Dendritic cell treated with granulocyte-macrophage colony-stimulating factor and Interleukin-4, amounts not matched to agents 40 ng/mL and 50 ng/mL, for 4 days (primary cell): ENCODE data around the gene NTPCR.
"Not testable (repeated sequence)": the region's sequence is repeated elsewhere in the genome, so short reads cannot be mapped to it uniquely, and the experiment has no call there.

Experiments
- H3K27ac Mint-ChIP-seq: one replicate; pipeline ENCODE4 v1.8.0; 2022; ENCODE audit warnings: mild to moderate bottlenecking, mixed read lengths
- H3K27me3 Mint-ChIP-seq: one replicate; pipeline ENCODE4 v1.8.0; 2022; ENCODE audit warnings: mild to moderate bottlenecking, mixed read lengths
- H3K36me3 Mint-ChIP-seq: one replicate; pipeline ENCODE4 v1.8.0; 2022; ENCODE audit warnings: low read depth, mixed read lengths
- H3K4me1 Mint-ChIP-seq: one replicate; pipeline ENCODE4 v1.8.0; 2022; ENCODE audit warnings: low read depth, mixed read lengths
- H3K4me3 Mint-ChIP-seq: one replicate; pipeline ENCODE4 v1.8.0; 2022; ENCODE audit warnings: mild to moderate bottlenecking, moderate library complexity, mixed read lengths
- H3K9me3 Mint-ChIP-seq: one replicate; pipeline ENCODE4 v1.8.0; 2022; ENCODE audit warnings: mixed read lengths
- intact Hi-C: fragments of 100-400 bp; cut with micrococcal nuclease; formaldehyde crosslinking; loops from one replicate; pipeline ENCODE4 v1.15.0; 2022

NTPCR gene

GRCh38 chr1:232915212-232915611 is 35.2 kb upstream of the NTPCR start:
- H3K9me3 Mint-ChIP-seq = no peaks in the 10 kb centered on the region
- H3K4me3 Mint-ChIP-seq = no peak overlapping the region
- H3K36me3 Mint-ChIP-seq = no peaks in the 10 kb centered on the region
- no peaks in the 10 kb centered on the region for H3K4me1 Mint-ChIP-seq
- intact Hi-C loops = no loop called here
- no peak overlapping the region for H3K27ac Mint-ChIP-seq
- H3K27me3 Mint-ChIP-seq = no peaks in the 10 kb centered on the region

GRCh38 chr1:232917053-232917452 is 33.4 kb upstream of the NTPCR start:
- intact Hi-C loops = no loop called here
- Mint-ChIP-seq H3K27me3 (no peaks in the 10 kb centered on the region), H3K4me3 (no peak overlapping the region), H3K4me1 (no peaks in the 10 kb centered on the region), H3K27ac (no peak overlapping the region), H3K9me3 (no peaks in the 10 kb centered on the region), H3K36me3 (no peaks in the 10 kb centered on the region)

- Mint-ChIP-seq H3K4me1 (no peaks in the 10 kb centered on the region), H3K27me3 (no peaks in the 10 kb centered on the region), H3K27ac (no peak overlapping the region), H3K4me3 (no peak overlapping the region), H3K36me3 (no peaks in the 10 kb centered on the region), H3K9me3 (peaks cover 16% of the 10 kb centered on the region)
- intact Hi-C loops = no loop called here
Observed at GRCh38 chr1:232921381-232921780, 29.0 kb upstream of the NTPCR start.

- no peaks in the 10 kb centered on the region for H3K27me3 Mint-ChIP-seq
- no peak overlapping the region for H3K27ac Mint-ChIP-seq
- H3K36me3 Mint-ChIP-seq = no peaks in the 10 kb centered on the region
- no peaks in the 10 kb centered on the region for H3K4me1 Mint-ChIP-seq
- no peak overlapping the region for H3K4me3 Mint-ChIP-seq
- H3K9me3 Mint-ChIP-seq = peaks cover 16% of the 10 kb centered on the region
- intact Hi-C loops = no loop called here
Observed at GRCh38 chr1:232922485-232922884, 27.9 kb upstream of the NTPCR start.

- peaks cover 16% of the 10 kb centered on the region for H3K9me3 Mint-ChIP-seq
- H3K27ac Mint-ChIP-seq = no peak overlapping the region
- no peaks in the 10 kb centered on the region for H3K36me3 Mint-ChIP-seq
- H3K4me3 Mint-ChIP-seq = no peak overlapping the region
- H3K4me1 Mint-ChIP-seq = no peaks in the 10 kb centered on the region
- intact Hi-C loops = no loop called here
- H3K27me3 Mint-ChIP-seq = no peaks in the 10 kb centered on the region
Observed at GRCh38 chr1:232923739-232924386, 26.5 kb upstream of the NTPCR start.

- Mint-ChIP-seq H3K36me3 (no peaks in the 10 kb centered on the region), H3K27me3 (no peaks in the 10 kb centered on the region), H3K27ac (no peak overlapping the region), H3K4me3 (no peak overlapping the region), H3K4me1 (no peaks in the 10 kb centered on the region), H3K9me3 (peaks cover 16% of the 10 kb centered on the region)
- intact Hi-C loops = no loop called here
Observed at GRCh38 chr1:232924874-232925273, 25.5 kb upstream of the NTPCR start.

GRCh38 chr1:232925421-232926220 is 24.8 kb upstream of the NTPCR start:
- Mint-ChIP-seq H3K4me3 (no peak overlapping the region), H3K36me3 (no peaks in the 10 kb centered on the region), H3K4me1 (no peaks in the 10 kb centered on the region), H3K27me3 (no peaks in the 10 kb centered on the region), H3K9me3 (peaks cover 16% of the 10 kb centered on the region), H3K27ac (no peak overlapping the region)
- intact Hi-C loops = no loop called here

GRCh38 chr1:232927166-232927565 is 23.2 kb upstream of the NTPCR start:
- H3K36me3 Mint-ChIP-seq, intact Hi-C loops, H3K27ac Mint-ChIP-seq, H3K27me3 Mint-ChIP-seq, H3K4me1 Mint-ChIP-seq, H3K4me3 Mint-ChIP-seq: not testable (repeated sequence)
- H3K9me3 Mint-ChIP-seq = peaks cover 16% of the 10 kb centered on the region

GRCh38 chr1:232927830-232928505 is 22.4 kb upstream of the NTPCR start:
- Mint-ChIP-seq H3K4me3 (no peak overlapping the region), H3K36me3 (no peaks in the 10 kb centered on the region), H3K27me3 (no peaks in the 10 kb centered on the region), H3K27ac (no peak overlapping the region), H3K9me3 (peaks cover 12% of the 10 kb centered on the region), H3K4me1 (no peaks in the 10 kb centered on the region)
- intact Hi-C loops = no loop called here

- intact Hi-C loops = no loop called here
- Mint-ChIP-seq H3K27me3 (no peaks in the 10 kb centered on the region), H3K36me3 (no peaks in the 10 kb centered on the region), H3K4me1 (peaks cover 14% of the 10 kb centered on the region), H3K27ac (no peak overlapping the region), H3K4me3 (no peak overlapping the region), H3K9me3 (no peaks in the 10 kb centered on the region)
Observed at GRCh38 chr1:232932486-232933425, 17.7 kb upstream of the NTPCR start.

- intact Hi-C loops = no loop called here
- Mint-ChIP-seq H3K4me3 (no peak overlapping the region), H3K27me3 (no peaks in the 10 kb centered on the region), H3K9me3 (no peaks in the 10 kb centered on the region), H3K27ac (no peak overlapping the region), H3K4me1 (peaks cover 20% of the 10 kb centered on the region), H3K36me3 (no peaks in the 10 kb centered on the region)
Observed at GRCh38 chr1:232936941-232937340, 13.5 kb upstream of the NTPCR start.

GRCh38 chr1:232937741-232938375 is 12.6 kb upstream of the NTPCR start:
- intact Hi-C loops = no loop called here
- Mint-ChIP-seq H3K27ac (no peak overlapping the region), H3K36me3 (no peaks in the 10 kb centered on the region)

GRCh38 chr1:232938926-232939325 is 11.5 kb upstream of the NTPCR start:
- intact Hi-C loops = no loop called here
- Mint-ChIP-seq H3K4me3 (no peak overlapping the region), H3K36me3 (no peaks in the 10 kb centered on the region), H3K4me1 (peaks cover 20% of the 10 kb centered on the region), H3K9me3 (no peaks in the 10 kb centered on the region), H3K27ac (no peak overlapping the region), H3K27me3 (no peaks in the 10 kb centered on the region)

More at GRCh38 chr1:232937741-232938375, 12.6 kb upstream of the NTPCR start:
- Mint-ChIP-seq H3K27me3 (no peaks in the 10 kb centered on the region), H3K4me1 (peaks cover 20% of the 10 kb centered on the region), H3K9me3 (no peaks in the 10 kb centered on the region), H3K4me3 (no peak overlapping the region)
